ENCODE results near the gene C19orf67. TPM values are rescaled to one million over a fixed set of nuclear protein-coding genes. Genes with fewer than 3 reads are reported as not detected.

Gene C19orf67
- not detected in 2 replicates for total RNA-seq

- H3K4me3 ChIP-seq (ENCODE audit: low read depth, low read length): no peak within 1 kb of the TSS
- no peak for DNase-seq (ENCODE audit: low read depth)
- TF ChIP-seq, protein P1, sequence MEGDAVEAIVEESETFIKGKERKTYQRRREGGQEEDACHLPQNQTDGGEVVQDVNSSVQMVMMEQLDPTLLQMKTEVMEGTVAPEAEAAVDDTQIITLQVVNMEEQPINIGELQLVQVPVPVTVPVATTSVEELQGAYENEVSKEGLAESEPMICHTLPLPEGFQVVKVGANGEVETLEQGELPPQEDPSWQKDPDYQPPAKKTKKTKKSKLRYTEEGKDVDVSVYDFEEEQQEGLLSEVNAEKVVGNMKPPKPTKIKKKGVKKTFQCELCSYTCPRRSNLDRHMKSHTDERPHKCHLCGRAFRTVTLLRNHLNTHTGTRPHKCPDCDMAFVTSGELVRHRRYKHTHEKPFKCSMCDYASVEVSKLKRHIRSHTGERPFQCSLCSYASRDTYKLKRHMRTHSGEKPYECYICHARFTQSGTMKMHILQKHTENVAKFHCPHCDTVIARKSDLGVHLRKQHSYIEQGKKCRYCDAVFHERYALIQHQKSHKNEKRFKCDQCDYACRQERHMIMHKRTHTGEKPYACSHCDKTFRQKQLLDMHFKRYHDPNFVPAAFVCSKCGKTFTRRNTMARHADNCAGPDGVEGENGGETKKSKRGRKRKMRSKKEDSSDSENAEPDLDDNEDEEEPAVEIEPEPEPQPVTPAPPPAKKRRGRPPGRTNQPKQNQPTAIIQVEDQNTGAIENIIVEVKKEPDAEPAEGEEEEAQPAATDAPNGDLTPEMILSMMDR (IDR thresholded peaks at IDR 0.05; ENCODE audit: insufficient read depth, low read depth, low read length): no peak
These were observed at the start of gene C19orf67 for GRCh38 chr19:14085309-14085995. Gene C19orf67 (minus strand): TSS chr19:14085783. CDS start chr19:14085627, 156 bp downstream.

- H3K4me3 ChIP-seq (ENCODE audit: low read depth, low read length): peak overlapping the region; percentile 78
- TF ChIP-seq, protein P1 (IDR thresholded peaks at IDR 0.05; ENCODE audit: insufficient read depth, low read depth, low read length): no peak
- no peak for DNase-seq (ENCODE audit: low read depth)
These were observed 49.8 kb upstream of the C19orf67 start for GRCh38 chr19:14135355-14135754.

GRCh38 chr19:14127929-14128509, 42.4 kb upstream of the C19orf67 start:
- H3K4me3 ChIP-seq (ENCODE audit: low read depth, low read length): no peak overlapping the region
- TF ChIP-seq, protein P1 (IDR thresholded peaks at IDR 0.05; ENCODE audit: insufficient read depth, low read depth, low read length): no peak
- DNase-seq (ENCODE audit: low read depth): no peak

DNA sequence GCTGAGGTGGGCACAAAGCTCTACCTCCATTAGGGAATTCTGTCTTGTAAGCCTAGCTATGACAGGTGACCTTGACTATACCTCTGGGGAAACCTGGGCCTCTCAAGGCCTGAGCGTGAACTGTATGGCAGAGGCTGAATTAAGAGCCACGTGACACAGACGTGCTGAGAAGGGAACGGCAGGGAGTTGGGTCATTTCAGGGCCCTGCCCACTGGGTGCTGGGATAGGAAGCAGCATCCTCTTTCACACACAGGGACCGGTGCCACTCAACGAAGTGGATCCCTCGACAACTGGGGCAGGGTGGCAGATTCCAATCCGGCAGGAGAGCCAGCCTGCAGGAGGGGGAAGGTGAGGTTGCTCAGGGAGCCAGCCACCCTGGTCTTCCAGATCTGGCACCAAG, 41.6 kb upstream of the C19orf67 start:
- DNase-seq (ENCODE audit: low read depth): no peak
- no peak overlapping the region for H3K4me3 ChIP-seq (ENCODE audit: low read depth, low read length)
- TF ChIP-seq, protein P1 (IDR thresholded peaks at IDR 0.05; ENCODE audit: insufficient read depth, low read depth, low read length): no peak

DNA sequence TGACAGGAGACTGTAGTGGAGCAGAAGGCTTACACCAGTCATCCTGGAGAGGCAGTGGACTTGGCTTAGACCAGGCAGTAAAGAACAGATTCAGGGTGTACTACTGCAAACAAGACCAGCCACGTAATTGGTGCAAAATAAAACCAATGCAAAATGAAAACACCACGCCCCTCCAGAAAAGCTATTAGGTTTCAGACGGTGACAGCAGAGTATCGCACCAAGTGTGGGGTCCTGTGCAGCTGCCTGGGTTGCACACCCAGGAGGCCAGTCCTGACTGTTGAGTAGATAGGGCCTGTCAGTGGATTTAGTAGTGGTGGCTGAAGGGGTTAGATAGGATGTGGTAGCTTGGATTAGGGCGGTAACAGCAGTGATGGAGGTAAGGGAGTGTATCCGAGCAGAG, 37.3 kb upstream of the C19orf67 start:
- TF ChIP-seq, protein P1 (IDR thresholded peaks at IDR 0.05; ENCODE audit: insufficient read depth, low read depth, low read length): no peak
- no peak for DNase-seq (ENCODE audit: low read depth)
- H3K4me3 ChIP-seq (ENCODE audit: low read depth, low read length): no peak overlapping the region

DNA sequence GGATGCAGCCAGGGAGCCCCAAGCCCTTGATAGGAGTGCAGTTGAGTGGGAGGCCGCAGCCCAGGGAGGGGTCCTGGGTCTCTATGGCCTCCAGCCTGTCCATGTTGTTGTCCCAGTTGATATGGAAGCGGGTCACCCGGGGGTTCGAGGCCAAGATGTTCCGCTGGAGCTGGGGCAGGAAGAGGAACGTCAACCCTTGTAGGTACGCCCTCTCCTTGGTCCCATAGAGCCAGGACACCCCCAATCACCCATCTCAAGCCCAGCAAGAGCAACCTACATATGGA, 34.9 kb upstream of the C19orf67 start:
- no peak for DNase-seq (ENCODE audit: low read depth)
- no peak overlapping the region for H3K4me3 ChIP-seq (ENCODE audit: low read depth, low read length)
- TF ChIP-seq, protein P1 (IDR thresholded peaks at IDR 0.05; ENCODE audit: insufficient read depth, low read depth, low read length): no peak
